ENCODE data around the gene PHF24. TPM values are rescaled to one million over a fixed set of nuclear protein-coding genes. Genes with fewer than 3 reads are reported as not detected.

Gene PHF24
- not detected in 2 replicates for total RNA-seq

GRCh38 chr9:34957492-34958410, at the start of gene PHF24:
Gene PHF24, plus strand, starts transcription at chr9:34958285. Its CDS starts 13,014 bp downstream, at chr9:34971299.

GRCh38 chr9:34989003-34989945, 31.2 kb downstream of the PHF24 start, which contains the start of gene DNAJB5:
Gene DNAJB5, plus strand, starts transcription at chr9:34989745. Its CDS starts 886 bp downstream, at chr9:34990631.

Other genes with a start within 250 kb of the PHF24 start
- gene CCL21, start 248.1 kb upstream of the PHF24 start, total RNA-seq, result not detected in 2 replicates
- gene DNAJB5, start 31.5 kb downstream of the PHF24 start, total RNA-seq, result 5.8 and 6.5 TPM in 2 replicates
- 510 and 517 TPM in 2 replicates for gene VCP, start 114.3 kb downstream of the PHF24 start, total RNA-seq
- gene FANCG, start 121.7 kb downstream of the PHF24 start, total RNA-seq, result 18.5 and 25.3 TPM in 2 replicates
- 7.5 and 11.2 TPM in 2 replicates for gene PIGO, start 138.3 kb downstream of the PHF24 start, total RNA-seq
- gene STOML2, start 144.8 kb downstream of the PHF24 start, total RNA-seq, result 296 and 332 TPM in 2 replicates
- gene ATOSB, start 157.6 kb downstream of the PHF24 start, total RNA-seq, result 8.8 and 24.4 TPM in 2 replicates
- gene UNC13B, start 203.7 kb downstream of the PHF24 start, total RNA-seq, result 24.0 and 34.2 TPM in 2 replicates